ENCODE data around the gene ZBTB5. TPM values are rescaled to one million over a fixed set of nuclear protein-coding genes. Genes with fewer than 3 reads are reported as not detected.
A peak's percentile ranks its signal among the peaks of the same experiment; 100 is the strongest.
"Not testable (repeated sequence)": the region's sequence is repeated elsewhere in the genome, so short reads cannot be mapped to it uniquely, and the experiment has no call there.

ZBTB5 gene
- total RNA-seq, 1 experiment from 2014 or later = 31.3 TPM

- Histone ChIP-seq H3K9me2 (replicated peaks; ENCODE audit: insufficient read depth, low read length) (no peaks in the 10 kb centered on the region), H3K27ac (ENCODE audit: low read length) (peak overlapping the region; percentile 55; the same call in 1 of the 2 replicates), H3K79me2 (ENCODE audit: low read length) (no peaks in the 10 kb centered on the region; the same call in 1 of the 2 replicates), H3K4me3 (ENCODE audit: low read length) (no peak overlapping the region), H3K9me3 (ENCODE audit: low read length) (no peaks in the 10 kb centered on the region), H2AFZ (ENCODE audit: low read length) (no peak overlapping the region), H4K20me1 (ENCODE audit: insufficient read depth, low read depth, low read length) (no peaks in the 10 kb centered on the region), H3K4me2 (ENCODE audit: low read depth, low read length, poor library complexity, severe bottlenecking) (no peak overlapping the region), H3K9ac (ENCODE audit: low read length) (no peak overlapping the region), H3K27me3 (ENCODE audit: low read length) (no peaks in the 10 kb centered on the region), H3K36me3 (ENCODE audit: insufficient read depth, low read length) (no peaks in the 10 kb centered on the region), H3K4me1 (ENCODE audit: low read length) (peaks cover 61% of the 10 kb centered on the region)
- DNase-seq = peak; percentile 68
These were observed 15.5 kb upstream of the ZBTB5 start for GRCh38 chr9:37480759-37481158.

GRCh38 chr9:37477987-37478619 lies 12.9 kb upstream of the ZBTB5 start:
- peak overlapping the region; percentile 57 for H3K9ac ChIP-seq (ENCODE audit: low read length)
- H2AFZ ChIP-seq (ENCODE audit: low read length); H4K20me1 ChIP-seq (ENCODE audit: insufficient read depth, low read depth, low read length); H3K27me3 ChIP-seq (ENCODE audit: low read length); H3K79me2 ChIP-seq (ENCODE audit: low read length); H3K9me2 ChIP-seq (replicated peaks; ENCODE audit: insufficient read depth, low read length); H3K36me3 ChIP-seq (ENCODE audit: insufficient read depth, low read length); H3K9me3 ChIP-seq (ENCODE audit: low read length): not testable (repeated sequence)
- H3K4me2 ChIP-seq (ENCODE audit: low read depth, low read length, poor library complexity, severe bottlenecking) = peak overlapping the region; percentile 73
- H3K27ac ChIP-seq (ENCODE audit: low read length) = peak overlapping the region; percentile 90
- H3K4me1 ChIP-seq (ENCODE audit: low read length) = peaks cover 54% of the 10 kb centered on the region
- DNase-seq = peak; percentile 80
- peak overlapping the region; percentile 45 for H3K4me3 ChIP-seq (ENCODE audit: low read length)

- not testable (repeated sequence) for H3K36me3 ChIP-seq (ENCODE audit: insufficient read depth, low read length); H3K27me3 ChIP-seq (ENCODE audit: low read length); H2AFZ ChIP-seq (ENCODE audit: low read length); H3K79me2 ChIP-seq (ENCODE audit: low read length); H3K9me3 ChIP-seq (ENCODE audit: low read length); DNase-seq; H4K20me1 ChIP-seq (ENCODE audit: insufficient read depth, low read depth, low read length); H3K9me2 ChIP-seq (replicated peaks; ENCODE audit: insufficient read depth, low read length)
- peaks cover 54% of the 10 kb centered on the region for H3K4me1 ChIP-seq (ENCODE audit: low read length)
- H3K4me3 ChIP-seq (ENCODE audit: low read length) = peak overlapping the region; percentile 45; the same call in 1 of the 2 replicates
- H3K4me2 ChIP-seq (ENCODE audit: low read depth, low read length, poor library complexity, severe bottlenecking) = peak overlapping the region; percentile 73
- H3K27ac ChIP-seq (ENCODE audit: low read length) = peak overlapping the region; percentile 90
- H3K9ac ChIP-seq (ENCODE audit: low read length) = peak overlapping the region; percentile 29; the same call in 1 of the 2 replicates
These were observed 12.2 kb upstream of the ZBTB5 start for GRCh38 chr9:37477443-37477842.

GRCh38 chr9:37476930-37477329 lies 11.7 kb upstream of the ZBTB5 start:
- DNase-seq = no peak
- H3K36me3 ChIP-seq (ENCODE audit: insufficient read depth, low read length) = no peaks in the 10 kb centered on the region
- H2AFZ ChIP-seq (ENCODE audit: low read length) = no peak overlapping the region
- H3K27me3 ChIP-seq (ENCODE audit: low read length) = no peaks in the 10 kb centered on the region
- peak overlapping the region; percentile 90 for H3K27ac ChIP-seq (ENCODE audit: low read length)
- H3K9me2 ChIP-seq (replicated peaks; ENCODE audit: insufficient read depth, low read length) = no peaks in the 10 kb centered on the region
- H3K79me2 ChIP-seq (ENCODE audit: low read length) = no peaks in the 10 kb centered on the region
- H3K9me3 ChIP-seq (ENCODE audit: low read length) = peaks cover 7% of the 10 kb centered on the region
- H4K20me1 ChIP-seq (ENCODE audit: insufficient read depth, low read depth, low read length) = no peaks in the 10 kb centered on the region
- no peak overlapping the region for H3K9ac ChIP-seq (ENCODE audit: low read length)
- no peak overlapping the region for H3K4me3 ChIP-seq (ENCODE audit: low read length)
- H3K4me1 ChIP-seq (ENCODE audit: low read length) = peaks cover 54% of the 10 kb centered on the region
- no peak overlapping the region for H3K4me2 ChIP-seq (ENCODE audit: low read depth, low read length, poor library complexity, severe bottlenecking)

- no peaks in the 10 kb centered on the region for H3K36me3 ChIP-seq (ENCODE audit: insufficient read depth, low read length)
- peaks cover 7% of the 10 kb centered on the region for H3K9me3 ChIP-seq (ENCODE audit: low read length)
- H4K20me1 ChIP-seq (ENCODE audit: insufficient read depth, low read depth, low read length) = no peaks in the 10 kb centered on the region
- H3K9ac ChIP-seq (ENCODE audit: low read length) = no peak overlapping the region
- H3K79me2 ChIP-seq (ENCODE audit: low read length) = no peaks in the 10 kb centered on the region
- H2AFZ ChIP-seq (ENCODE audit: low read length) = no peak overlapping the region
- no peaks in the 10 kb centered on the region for H3K27me3 ChIP-seq (ENCODE audit: low read length)
- DNase-seq = no peak
- H3K4me3 ChIP-seq (ENCODE audit: low read length) = no peak overlapping the region
- H3K4me1 ChIP-seq (ENCODE audit: low read length) = peaks cover 41% of the 10 kb centered on the region
- H3K27ac ChIP-seq (ENCODE audit: low read length) = no peak overlapping the region
- no peak overlapping the region for H3K4me2 ChIP-seq (ENCODE audit: low read depth, low read length, poor library complexity, severe bottlenecking)
- H3K9me2 ChIP-seq (replicated peaks; ENCODE audit: insufficient read depth, low read length) = no peaks in the 10 kb centered on the region
These were observed 9.2 kb upstream of the ZBTB5 start for GRCh38 chr9:37474438-37474837.

- H3K79me2 ChIP-seq (ENCODE audit: low read length); H3K9me2 ChIP-seq (replicated peaks; ENCODE audit: insufficient read depth, low read length); H3K27ac ChIP-seq (ENCODE audit: low read length); H3K9me3 ChIP-seq (ENCODE audit: low read length); H3K27me3 ChIP-seq (ENCODE audit: low read length); H2AFZ ChIP-seq (ENCODE audit: low read length); H3K4me2 ChIP-seq (ENCODE audit: low read depth, low read length, poor library complexity, severe bottlenecking); H3K9ac ChIP-seq (ENCODE audit: low read length); H4K20me1 ChIP-seq (ENCODE audit: insufficient read depth, low read depth, low read length); H3K36me3 ChIP-seq (ENCODE audit: insufficient read depth, low read length); DNase-seq; H3K4me3 ChIP-seq (ENCODE audit: low read length): not testable (repeated sequence)
- peaks cover 38% of the 10 kb centered on the region for H3K4me1 ChIP-seq (ENCODE audit: low read length)
These were observed 8.7 kb upstream of the ZBTB5 start for GRCh38 chr9:37473982-37474381.

- H3K79me2 ChIP-seq (ENCODE audit: low read length) = no peaks in the 10 kb centered on the region
- no peak for DNase-seq
- no peaks in the 10 kb centered on the region for H3K27me3 ChIP-seq (ENCODE audit: low read length)
- peak overlapping the region; percentile 15 for H3K9ac ChIP-seq (ENCODE audit: low read length)
- no peaks in the 10 kb centered on the region for H3K9me2 ChIP-seq (replicated peaks; ENCODE audit: insufficient read depth, low read length)
- H3K4me2 ChIP-seq (ENCODE audit: low read depth, low read length, poor library complexity, severe bottlenecking) = peak overlapping the region; percentile 46
- peaks cover 7% of the 10 kb centered on the region for H3K9me3 ChIP-seq (ENCODE audit: low read length)
- H3K27ac ChIP-seq (ENCODE audit: low read length) = peak overlapping the region; percentile 20
- H3K4me3 ChIP-seq (ENCODE audit: low read length) = peak overlapping the region; percentile 28; the same call in 1 of the 2 replicates
- H4K20me1 ChIP-seq (ENCODE audit: insufficient read depth, low read depth, low read length) = no peaks in the 10 kb centered on the region
- H3K36me3 ChIP-seq (ENCODE audit: insufficient read depth, low read length) = no peaks in the 10 kb centered on the region
- peaks cover 20% of the 10 kb centered on the region for H3K4me1 ChIP-seq (ENCODE audit: low read length)
- peak overlapping the region; percentile 71 for H2AFZ ChIP-seq (ENCODE audit: low read length)
These were observed 6.9 kb upstream of the ZBTB5 start for GRCh38 chr9:37471942-37472684.

- Histone ChIP-seq H4K20me1 (ENCODE audit: insufficient read depth, low read depth, low read length) (no peaks in the 10 kb centered on the region), H3K27me3 (ENCODE audit: low read length) (no peaks in the 10 kb centered on the region), H3K4me1 (ENCODE audit: low read length) (peaks cover 36% of the 10 kb centered on the region), H3K4me3 (ENCODE audit: low read length) (no peak overlapping the region), H3K79me2 (ENCODE audit: low read length) (peaks cover 11% of the 10 kb centered on the region), H3K36me3 (ENCODE audit: insufficient read depth, low read length) (no peaks in the 10 kb centered on the region), H3K9me2 (replicated peaks; ENCODE audit: insufficient read depth, low read length) (no peaks in the 10 kb centered on the region), H3K27ac (ENCODE audit: low read length) (no peak overlapping the region), H3K9ac (ENCODE audit: low read length) (no peak overlapping the region), H2AFZ (ENCODE audit: low read length) (no peak overlapping the region), H3K4me2 (ENCODE audit: low read depth, low read length, poor library complexity, severe bottlenecking) (no peak overlapping the region), H3K9me3 (ENCODE audit: low read length) (no peaks in the 10 kb centered on the region)
- DNase-seq = peak; percentile 54
These were observed 3.4 kb upstream of the ZBTB5 start for GRCh38 chr9:37468620-37469019.

Data from Karpas-422 (cell line).